ENCODE results near the gene KATNB1.

The KATNB1 gene

DNA sequence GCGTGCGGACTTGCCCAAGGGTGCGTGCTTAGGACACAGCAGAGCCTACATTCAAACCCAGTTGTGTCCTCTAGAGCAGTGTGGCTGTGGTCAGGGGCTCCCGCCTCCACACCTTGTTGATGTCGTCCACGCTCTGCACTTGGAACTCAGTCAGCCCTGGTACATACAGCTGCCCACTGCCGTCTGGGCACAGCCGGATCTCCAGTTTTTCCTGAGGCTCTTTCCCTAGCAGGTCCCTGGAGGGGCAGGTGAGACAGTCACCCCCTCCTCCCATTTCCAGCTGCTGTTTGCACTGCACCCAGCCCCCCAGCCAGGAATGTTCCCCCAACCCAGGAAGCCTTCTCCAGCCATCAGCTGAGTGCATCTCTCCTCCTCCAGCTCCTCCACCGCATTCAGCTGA, 25.7 kb downstream of the KATNB1 start:
- no peaks in the 10 kb centered on the region for H3K9me3 ChIP-seq (ENCODE audit: control insufficient read depth, insufficient read depth, low read length)
- no peaks in the 10 kb centered on the region for H3K27me3 ChIP-seq (ENCODE audit: control insufficient read depth, low read length)
- H3F3A ChIP-seq (ENCODE audit: control insufficient read depth, insufficient read depth) = no peaks in the 10 kb centered on the region
- H3K4me2 ChIP-seq (ENCODE audit: low read length) = no peak overlapping the region
- no peaks in the 10 kb centered on the region for H3K9me2 ChIP-seq (replicated peaks; ENCODE audit: control insufficient read depth, low read length)
- H3K36me3 ChIP-seq (ENCODE audit: control insufficient read depth, low read length) = peaks cover 5% of the 10 kb centered on the region; the same call in 1 of the 2 replicates
- TF ChIP-seq EZH2phosphoT487 (IDR thresholded peaks at IDR 0.05; ENCODE audit: borderline replicate concordance, low read length) = no peak
- no peak overlapping the region for H3K27ac ChIP-seq (ENCODE audit: low read depth, low read length)
- H3K4me1 ChIP-seq (ENCODE audit: control insufficient read depth, low read length) = peaks cover 10% of the 10 kb centered on the region; the same call in 1 of the 2 replicates
- H3K79me2 ChIP-seq (ENCODE audit: control insufficient read depth, low read length) = no peaks in the 10 kb centered on the region
- no peak overlapping the region for H3K4me3 ChIP-seq (ENCODE audit: low read length)
- H4K20me1 ChIP-seq (ENCODE audit: control insufficient read depth, insufficient read depth, low read depth, low read length) = no peaks in the 10 kb centered on the region

DNA sequence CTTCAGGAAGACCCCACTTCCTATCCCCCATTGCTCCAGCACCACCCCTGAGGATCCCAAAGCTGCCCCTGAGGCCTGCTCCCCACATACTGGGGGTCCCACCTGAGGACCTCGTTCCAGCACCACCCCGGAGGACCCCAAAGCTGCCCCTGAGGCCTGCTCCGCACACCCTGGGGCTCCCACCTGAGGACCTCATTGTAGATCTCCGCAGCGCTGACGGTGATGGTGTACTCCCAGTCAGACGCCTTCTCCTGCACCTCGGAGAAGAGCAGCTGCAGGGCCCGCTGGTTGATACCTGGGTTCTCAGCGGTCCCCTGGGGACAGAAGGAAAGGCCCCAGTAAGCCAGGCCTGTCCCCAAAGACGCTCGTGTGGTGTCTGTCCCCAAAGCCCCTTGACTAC, 26.4 kb downstream of the KATNB1 start:
- H3F3A ChIP-seq (ENCODE audit: control insufficient read depth, insufficient read depth) = no peaks in the 10 kb centered on the region
- no peaks in the 10 kb centered on the region for H3K79me2 ChIP-seq (ENCODE audit: control insufficient read depth, low read length)
- no peak overlapping the region for H3K4me3 ChIP-seq (ENCODE audit: low read length)
- H4K20me1 ChIP-seq (ENCODE audit: control insufficient read depth, insufficient read depth, low read depth, low read length) = no peaks in the 10 kb centered on the region
- peaks cover 5% of the 10 kb centered on the region; the same call in 1 of the 2 replicates for H3K36me3 ChIP-seq (ENCODE audit: control insufficient read depth, low read length)
- H3K27ac ChIP-seq (ENCODE audit: low read depth, low read length) = no peak overlapping the region
- H3K4me1 ChIP-seq (ENCODE audit: control insufficient read depth, low read length) = peaks cover 10% of the 10 kb centered on the region; the same call in 1 of the 2 replicates
- H3K4me2 ChIP-seq (ENCODE audit: low read length) = no peak overlapping the region
- H3K27me3 ChIP-seq (ENCODE audit: control insufficient read depth, low read length) = no peaks in the 10 kb centered on the region
- H3K9me2 ChIP-seq (replicated peaks; ENCODE audit: control insufficient read depth, low read length) = no peaks in the 10 kb centered on the region
- TF ChIP-seq EZH2phosphoT487 (IDR thresholded peaks at IDR 0.05; ENCODE audit: borderline replicate concordance, low read length) = no peak
- TF ChIP-seq, protein P1, sequence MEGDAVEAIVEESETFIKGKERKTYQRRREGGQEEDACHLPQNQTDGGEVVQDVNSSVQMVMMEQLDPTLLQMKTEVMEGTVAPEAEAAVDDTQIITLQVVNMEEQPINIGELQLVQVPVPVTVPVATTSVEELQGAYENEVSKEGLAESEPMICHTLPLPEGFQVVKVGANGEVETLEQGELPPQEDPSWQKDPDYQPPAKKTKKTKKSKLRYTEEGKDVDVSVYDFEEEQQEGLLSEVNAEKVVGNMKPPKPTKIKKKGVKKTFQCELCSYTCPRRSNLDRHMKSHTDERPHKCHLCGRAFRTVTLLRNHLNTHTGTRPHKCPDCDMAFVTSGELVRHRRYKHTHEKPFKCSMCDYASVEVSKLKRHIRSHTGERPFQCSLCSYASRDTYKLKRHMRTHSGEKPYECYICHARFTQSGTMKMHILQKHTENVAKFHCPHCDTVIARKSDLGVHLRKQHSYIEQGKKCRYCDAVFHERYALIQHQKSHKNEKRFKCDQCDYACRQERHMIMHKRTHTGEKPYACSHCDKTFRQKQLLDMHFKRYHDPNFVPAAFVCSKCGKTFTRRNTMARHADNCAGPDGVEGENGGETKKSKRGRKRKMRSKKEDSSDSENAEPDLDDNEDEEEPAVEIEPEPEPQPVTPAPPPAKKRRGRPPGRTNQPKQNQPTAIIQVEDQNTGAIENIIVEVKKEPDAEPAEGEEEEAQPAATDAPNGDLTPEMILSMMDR (IDR thresholded peaks at IDR 0.05; ENCODE audit: low read depth, low read length, poor library complexity, severe bottlenecking) = no peak
- H3K9me3 ChIP-seq (ENCODE audit: control insufficient read depth, insufficient read depth, low read length) = no peaks in the 10 kb centered on the region

DNA sequence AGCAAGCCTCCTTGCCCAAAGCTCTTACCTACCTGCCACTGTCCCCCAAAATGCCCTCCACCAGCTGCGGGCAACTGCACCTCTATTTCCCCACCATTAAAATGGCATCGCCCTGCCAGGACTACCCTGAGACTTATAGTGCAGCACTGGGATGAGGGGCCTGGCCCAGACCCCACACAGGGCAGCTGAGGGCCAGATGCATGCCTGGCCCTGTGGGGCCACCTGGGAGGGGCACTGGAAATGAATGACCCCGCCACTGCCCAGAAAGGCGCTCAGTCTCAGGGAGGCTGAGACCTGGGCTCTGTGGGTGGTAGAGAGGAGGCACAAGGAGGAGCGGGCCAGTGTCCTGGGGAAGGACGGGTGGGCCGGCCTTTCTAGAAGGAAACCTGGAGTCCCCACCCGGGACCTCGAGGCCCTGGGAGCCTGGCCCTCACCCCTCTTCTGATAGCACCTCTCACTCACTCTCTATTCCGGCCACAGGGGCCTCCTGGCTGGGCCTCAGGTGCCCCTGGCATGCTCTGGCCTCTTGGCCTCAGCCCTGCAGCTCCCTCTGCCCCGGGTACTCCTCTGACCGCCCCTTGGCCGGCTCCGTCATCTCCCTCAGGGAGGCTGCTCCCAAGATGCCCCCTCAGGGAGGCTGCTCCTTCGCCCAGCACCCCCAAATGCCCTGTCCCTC, 26.9 kb downstream of the KATNB1 start:
- no peaks in the 10 kb centered on the region for H3K27me3 ChIP-seq (ENCODE audit: control insufficient read depth, low read length)
- no peak overlapping the region for H3K27ac ChIP-seq (ENCODE audit: low read depth, low read length)
- no peaks in the 10 kb centered on the region for H3K9me2 ChIP-seq (replicated peaks; ENCODE audit: control insufficient read depth, low read length)
- no peak overlapping the region for H3K4me3 ChIP-seq (ENCODE audit: low read length)
- peaks cover 3% of the 10 kb centered on the region; the same call in 1 of the 2 replicates for H3K36me3 ChIP-seq (ENCODE audit: control insufficient read depth, low read length)
- H3F3A ChIP-seq (ENCODE audit: control insufficient read depth, insufficient read depth) = no peaks in the 10 kb centered on the region
- H3K9me3 ChIP-seq (ENCODE audit: control insufficient read depth, insufficient read depth, low read length) = no peaks in the 10 kb centered on the region
- no peaks in the 10 kb centered on the region for H4K20me1 ChIP-seq (ENCODE audit: control insufficient read depth, insufficient read depth, low read depth, low read length)
- TF ChIP-seq, protein P1 (IDR thresholded peaks at IDR 0.05; ENCODE audit: low read depth, low read length, poor library complexity, severe bottlenecking) = no peak
- no peak for TF ChIP-seq EZH2phosphoT487 (IDR thresholded peaks at IDR 0.05; ENCODE audit: borderline replicate concordance, low read length)
- H3K4me1 ChIP-seq (ENCODE audit: control insufficient read depth, low read length) = peaks cover 10% of the 10 kb centered on the region; the same call in 1 of the 2 replicates
- no peaks in the 10 kb centered on the region for H3K79me2 ChIP-seq (ENCODE audit: control insufficient read depth, low read length)
- no peak overlapping the region for H3K4me2 ChIP-seq (ENCODE audit: low read length)

DNA sequence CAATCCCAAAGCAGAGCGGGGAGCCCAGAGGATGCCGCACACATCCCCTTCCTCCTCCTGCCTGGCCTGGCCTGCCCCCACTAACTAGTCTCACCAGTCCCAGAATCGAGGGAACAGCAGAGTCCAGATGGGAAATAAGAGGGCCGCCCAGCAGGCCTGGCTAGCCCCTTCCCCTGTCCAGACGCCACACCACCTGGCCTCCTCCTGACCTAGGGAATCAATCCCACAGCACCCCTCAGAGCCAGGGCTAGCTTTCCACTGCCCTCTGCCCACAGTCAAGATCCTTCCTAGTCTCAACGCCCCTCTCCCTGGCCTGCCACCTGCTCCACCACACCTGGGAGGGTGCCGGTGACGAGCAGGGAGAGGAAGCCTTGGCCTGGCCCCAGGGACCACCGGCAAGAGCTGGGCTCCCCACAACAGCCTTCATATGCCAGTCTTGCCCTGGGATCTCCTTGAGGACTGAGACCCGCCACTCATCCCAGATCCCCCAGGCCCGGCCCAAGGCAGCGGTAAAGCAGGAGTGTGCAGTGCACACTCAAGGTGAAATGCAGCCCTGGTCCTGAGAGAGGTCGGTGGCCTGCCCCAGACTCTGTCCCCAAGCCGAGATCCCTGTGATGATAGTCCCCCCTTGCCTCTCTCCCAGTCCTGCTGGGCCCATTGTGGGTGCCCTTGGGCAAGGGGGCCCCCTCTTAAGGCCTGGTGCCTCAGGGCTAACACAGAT, 27.9 kb downstream of the KATNB1 start:
- no peaks in the 10 kb centered on the region for H3K79me2 ChIP-seq (ENCODE audit: control insufficient read depth, low read length)
- no peaks in the 10 kb centered on the region for H4K20me1 ChIP-seq (ENCODE audit: control insufficient read depth, insufficient read depth, low read depth, low read length)
- no peak overlapping the region for H3K4me2 ChIP-seq (ENCODE audit: low read length)
- TF ChIP-seq, protein P1 (IDR thresholded peaks at IDR 0.05; ENCODE audit: low read depth, low read length, poor library complexity, severe bottlenecking) = no peak
- no peak for TF ChIP-seq EZH2phosphoT487 (IDR thresholded peaks at IDR 0.05; ENCODE audit: borderline replicate concordance, low read length)
- no peak overlapping the region for H3K27ac ChIP-seq (ENCODE audit: low read depth, low read length)
- H3K4me3 ChIP-seq (ENCODE audit: low read length) = no peak overlapping the region
- no peaks in the 10 kb centered on the region for H3K27me3 ChIP-seq (ENCODE audit: control insufficient read depth, low read length)
- no peaks in the 10 kb centered on the region for H3K9me2 ChIP-seq (replicated peaks; ENCODE audit: control insufficient read depth, low read length)
- H3K9me3 ChIP-seq (ENCODE audit: control insufficient read depth, insufficient read depth, low read length) = no peaks in the 10 kb centered on the region
- H3F3A ChIP-seq (ENCODE audit: control insufficient read depth, insufficient read depth) = no peaks in the 10 kb centered on the region
- no peaks in the 10 kb centered on the region for H3K36me3 ChIP-seq (ENCODE audit: control insufficient read depth, low read length)
- H3K4me1 ChIP-seq (ENCODE audit: control insufficient read depth, low read length) = peaks cover 10% of the 10 kb centered on the region; the same call in 1 of the 2 replicates
